ENCODE data around the gene LCE3B.
"Not testable (repeated sequence)": the region's sequence is repeated elsewhere in the genome, so short reads cannot be mapped to it uniquely, and the experiment has no call there.

LCE3B gene

GRCh38 chr1:152613511-152613910 lies at the start of gene LCE3B:
LCE3B (plus strand) TSS chr1:152613811; CDS start chr1:152613811, 0 bp downstream.
- no peak for DNase-seq

- no peak for DNase-seq
Measured at GRCh38 chr1:152565115-152565514, 48.5 kb upstream of the LCE3B start.

GRCh38 chr1:152565535-152566215 lies 47.9 kb upstream of the LCE3B start:
- DNase-seq = no peak

- DNase-seq = no peak
Measured at GRCh38 chr1:152566681-152567080, 46.9 kb upstream of the LCE3B start, which contains the start of gene LCE3E. LCE3E (minus strand) TSS chr1:152566780; CDS start chr1:152566208, 572 bp downstream.

- DNase-seq = no peak
Measured at GRCh38 chr1:152577168-152577567, 36.4 kb upstream of the LCE3B start.

GRCh38 chr1:152579526-152579925 lies 34.1 kb upstream of the LCE3B start:
- not testable (repeated sequence) for DNase-seq

- no peak for DNase-seq
Measured at GRCh38 chr1:152580433-152580832, 33.2 kb upstream of the LCE3B start, which contains the start of gene LCE3D. LCE3D (minus strand) TSS chr1:152580516; CDS start chr1:152579936, 580 bp downstream.

GRCh38 chr1:152582647-152583046 lies 31.0 kb upstream of the LCE3B start:
- DNase-seq = no peak

- no peak for DNase-seq
Measured at GRCh38 chr1:152585586-152585985, 28.0 kb upstream of the LCE3B start.

- no peak for DNase-seq
Measured at GRCh38 chr1:152596986-152597385, 16.6 kb upstream of the LCE3B start.

GRCh38 chr1:152599934-152600333 lies 13.7 kb upstream of the LCE3B start, which contains the start of gene LCE3C:
LCE3C (plus strand) TSS chr1:152600234; CDS start chr1:152600732, 498 bp downstream.
- no peak for DNase-seq

- no peak for DNase-seq
Measured at GRCh38 chr1:152621993-152622392, 8.4 kb downstream of the LCE3B start.

GRCh38 chr1:152622803-152623202 lies 9.2 kb downstream of the LCE3B start, which contains the start of gene LCE3A:
LCE3A (minus strand) TSS chr1:152623103; CDS start chr1:152623103, 0 bp downstream.
- no peak for DNase-seq

GRCh38 chr1:152623203-152623844 lies 9.7 kb downstream of the LCE3B start:
- DNase-seq = no peak

GRCh38 chr1:152626744-152627143 lies 13.1 kb downstream of the LCE3B start:
- DNase-seq = no peak

GRCh38 chr1:152630596-152630995 lies 17.0 kb downstream of the LCE3B start:
- no peak for DNase-seq

- DNase-seq = no peak
Measured at GRCh38 chr1:152640351-152640750, 26.7 kb downstream of the LCE3B start.

- no peak for DNase-seq
Measured at GRCh38 chr1:152643945-152644344, 30.3 kb downstream of the LCE3B start.

GRCh38 chr1:152645146-152645545 lies 31.5 kb downstream of the LCE3B start:
- DNase-seq = no peak

GRCh38 chr1:152646656-152647055 lies 33.0 kb downstream of the LCE3B start:
- no peak for DNase-seq

- no peak for DNase-seq
Measured at GRCh38 chr1:152654110-152654509, 40.5 kb downstream of the LCE3B start.

- no peak for DNase-seq
Measured at GRCh38 chr1:152656459-152656858, 42.8 kb downstream of the LCE3B start.

GRCh38 chr1:152657677-152658076 lies 44.1 kb downstream of the LCE3B start:
- no peak for DNase-seq

GRCh38 chr1:152658649-152659048 lies 45.0 kb downstream of the LCE3B start:
- DNase-seq = no peak

Data from islet precursor cell (in vitro differentiated cells).